GM12875 (cell line): ENCODE measurements around the gene PRR7.

Experiments
- H3K4me3 ChIP-seq: one replicate; pipeline ENCODE4 v1.5.1; 2011; ENCODE audit warnings: low read depth, low read length, control low read depth
- CTCF ChIP-seq: IDR thresholded peaks from 2 replicates; pipeline ENCODE4 v1.5.1; 2011; ENCODE audit warnings: low read depth, mild to moderate bottlenecking, control low read depth, inconsistent platforms, low read length, moderate library complexity, borderline replicate concordance; ENCODE audit not compliant: insufficient read depth

The PRR7 gene

GRCh38 chr5:177496727-177497291, 50.2 kb downstream of the PRR7 start:
- peak overlapping the region; percentile 70 for H3K4me3 ChIP-seq
- no peak for TF ChIP-seq CTCF

GRCh38 chr5:177497292-177498012, 50.8 kb downstream of the PRR7 start, which contains the start of gene PDLIM7:
TSS of gene PDLIM7 (minus strand) at chr5:177497604. CDS start at chr5:177496512, 1,092 bp downstream.
- no peak for TF ChIP-seq CTCF
- peak within 1 kb of the TSS; percentile 70 for H3K4me3 ChIP-seq

- no peak for TF ChIP-seq CTCF
- H3K4me3 ChIP-seq: peak overlapping the region; percentile 70
These were observed 51.6 kb downstream of the PRR7 start for GRCh38 chr5:177498013-177498787.

GRCh38 chr5:177499842-177500241, 53.2 kb downstream of the PRR7 start:
- no peak overlapping the region for H3K4me3 ChIP-seq
- TF ChIP-seq CTCF: no peak

- TF ChIP-seq CTCF: peak; percentile 97
- no peak overlapping the region for H3K4me3 ChIP-seq
These were observed 54.3 kb downstream of the PRR7 start for GRCh38 chr5:177500685-177501522.

- TF ChIP-seq CTCF: no peak
- no peak overlapping the region for H3K4me3 ChIP-seq
These were observed 55.5 kb downstream of the PRR7 start for GRCh38 chr5:177501874-177502678.
